ENCODE results near the gene WRAP53. TPM values are rescaled to one million over a fixed set of nuclear protein-coding genes. Genes with fewer than 3 reads are reported as not detected.

WRAP53 gene
- total and polyA plus RNA-seq, 10 donors = 8.5 to 21.8 (median 9.8) TPM

DNA sequence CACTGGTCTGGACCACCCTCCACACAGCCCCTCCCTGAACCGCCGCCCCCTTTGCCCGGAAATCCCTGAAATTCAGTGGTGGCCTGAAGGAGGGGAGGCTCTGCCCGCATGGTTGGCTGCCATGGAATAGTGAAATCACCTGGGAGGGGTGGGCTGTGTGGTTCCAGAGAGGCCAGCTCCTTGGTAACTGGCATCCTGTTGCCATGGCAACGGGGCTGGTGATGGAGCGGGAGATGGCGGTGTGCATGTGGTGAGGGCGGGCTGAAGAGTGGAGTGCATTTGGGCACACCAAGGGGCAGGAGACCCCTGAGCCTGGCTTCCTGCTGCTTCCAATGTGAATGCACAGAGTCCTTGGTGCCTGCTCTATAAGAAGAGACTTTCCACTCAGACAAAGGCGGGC lies 19.2 kb downstream of the WRAP53 start:
- 75 to 86% (median 81%) methylated on average over 8 to 9 of the region's 9 CpGs for WGBS, 5 donors
- no peak overlapping the region for H3K4me3 ChIP-seq
- H3K9me3 ChIP-seq = no peaks in the 10 kb centered on the region
- DNase-seq = no peak
- TF ChIP-seq, protein P1, sequence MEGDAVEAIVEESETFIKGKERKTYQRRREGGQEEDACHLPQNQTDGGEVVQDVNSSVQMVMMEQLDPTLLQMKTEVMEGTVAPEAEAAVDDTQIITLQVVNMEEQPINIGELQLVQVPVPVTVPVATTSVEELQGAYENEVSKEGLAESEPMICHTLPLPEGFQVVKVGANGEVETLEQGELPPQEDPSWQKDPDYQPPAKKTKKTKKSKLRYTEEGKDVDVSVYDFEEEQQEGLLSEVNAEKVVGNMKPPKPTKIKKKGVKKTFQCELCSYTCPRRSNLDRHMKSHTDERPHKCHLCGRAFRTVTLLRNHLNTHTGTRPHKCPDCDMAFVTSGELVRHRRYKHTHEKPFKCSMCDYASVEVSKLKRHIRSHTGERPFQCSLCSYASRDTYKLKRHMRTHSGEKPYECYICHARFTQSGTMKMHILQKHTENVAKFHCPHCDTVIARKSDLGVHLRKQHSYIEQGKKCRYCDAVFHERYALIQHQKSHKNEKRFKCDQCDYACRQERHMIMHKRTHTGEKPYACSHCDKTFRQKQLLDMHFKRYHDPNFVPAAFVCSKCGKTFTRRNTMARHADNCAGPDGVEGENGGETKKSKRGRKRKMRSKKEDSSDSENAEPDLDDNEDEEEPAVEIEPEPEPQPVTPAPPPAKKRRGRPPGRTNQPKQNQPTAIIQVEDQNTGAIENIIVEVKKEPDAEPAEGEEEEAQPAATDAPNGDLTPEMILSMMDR (IDR thresholded peaks at IDR 0.05 in 8 of 11, conservative IDR thresholded peaks at IDR 0.05 in 3 of 11) = no peak
- no peak for TF ChIP-seq POLR2A (IDR thresholded peaks at IDR 0.05)
- TF ChIP-seq POLR2AphosphoS5 (IDR thresholded peaks at IDR 0.05) = no peak
- H3K36me3 ChIP-seq = peaks cover 0 to 15% (median 8%) of the 10 kb centered on the region in 6 donors
- peaks cover 5 to 89% (median 32%) of the 10 kb centered on the region in 7 donors for H3K27me3 ChIP-seq (replicated peaks in 1 of 7)
- H3K4me1 ChIP-seq = peaks cover 7 to 37% (median 22%) of the 10 kb centered on the region in 6 donors
- no peak overlapping the region for H3K27ac ChIP-seq
- intact Hi-C loops (cut with DNase I; ENCODE audit: low total_unique reads) = no loop called here

DNA sequence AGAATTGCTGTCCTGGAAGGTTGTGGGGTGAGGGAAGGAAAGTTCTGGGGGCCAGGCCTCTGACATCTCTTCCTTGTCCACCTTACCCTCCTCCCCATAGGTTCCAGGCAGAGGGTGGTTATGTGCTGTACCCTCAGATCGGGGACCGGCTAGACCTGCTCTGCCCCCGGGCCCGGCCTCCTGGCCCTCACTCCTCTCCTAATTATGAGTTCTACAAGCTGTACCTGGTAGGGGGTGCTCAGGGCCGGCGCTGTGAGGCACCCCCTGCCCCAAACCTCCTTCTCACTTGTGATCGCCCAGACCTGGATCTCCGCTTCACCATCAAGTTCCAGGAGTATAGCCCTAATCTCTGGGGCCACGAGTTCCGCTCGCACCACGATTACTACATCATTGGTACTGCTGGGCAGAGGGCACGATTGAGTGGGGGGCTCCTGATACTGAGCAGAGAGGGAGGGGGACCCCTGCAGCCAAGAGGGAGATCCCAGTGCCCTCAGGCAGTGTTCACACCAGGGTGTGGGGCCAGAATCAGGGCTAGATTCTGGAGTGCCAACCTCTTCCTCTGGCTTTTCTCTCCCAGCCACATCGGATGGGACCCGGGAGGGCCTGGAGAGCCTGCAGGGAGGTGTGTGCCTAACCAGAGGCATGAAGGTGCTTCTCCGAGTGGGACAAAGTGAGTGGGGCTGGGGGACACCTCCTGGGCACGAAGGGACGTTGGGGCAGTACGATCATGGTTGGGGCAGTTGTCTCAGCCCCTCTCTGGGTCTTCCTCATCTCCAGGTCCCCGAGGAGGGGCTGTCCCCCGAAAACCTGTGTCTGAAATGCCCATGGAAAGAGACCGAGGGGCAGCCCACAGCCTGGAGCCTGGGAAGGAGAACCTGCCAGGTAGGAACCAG lies 19.8 kb downstream of the WRAP53 start:
- Histone ChIP-seq H3K36me3 (peaks cover 0 to 8% (median 1%) of the 10 kb centered on the region in 6 donors), H3K27me3 (replicated peaks in 1 of 7) (peaks cover 5 to 89% (median 34%) of the 10 kb centered on the region in 7 donors), H3K4me1 (peaks cover 7 to 33% (median 22%) of the 10 kb centered on the region in 6 donors), H3K9me3 (no peaks in the 10 kb centered on the region), H3K27ac (no peak overlapping the region), H3K4me3 (no peak overlapping the region)
- 79 to 88% (median 82%) methylated on average over 22 of the region's 22 CpGs for WGBS, 5 donors
- DNase-seq = no peak
- intact Hi-C loops (cut with DNase I; ENCODE audit: low total_unique reads) = no loop called here
- TF ChIP-seq POLR2A (IDR thresholded peaks at IDR 0.05) (no peak), POLR2AphosphoS5 (IDR thresholded peaks at IDR 0.05) (no peak)
- TF ChIP-seq, protein P1 (IDR thresholded peaks at IDR 0.05 in 8 of 11, conservative IDR thresholded peaks at IDR 0.05 in 3 of 11) = no peak

DNA sequence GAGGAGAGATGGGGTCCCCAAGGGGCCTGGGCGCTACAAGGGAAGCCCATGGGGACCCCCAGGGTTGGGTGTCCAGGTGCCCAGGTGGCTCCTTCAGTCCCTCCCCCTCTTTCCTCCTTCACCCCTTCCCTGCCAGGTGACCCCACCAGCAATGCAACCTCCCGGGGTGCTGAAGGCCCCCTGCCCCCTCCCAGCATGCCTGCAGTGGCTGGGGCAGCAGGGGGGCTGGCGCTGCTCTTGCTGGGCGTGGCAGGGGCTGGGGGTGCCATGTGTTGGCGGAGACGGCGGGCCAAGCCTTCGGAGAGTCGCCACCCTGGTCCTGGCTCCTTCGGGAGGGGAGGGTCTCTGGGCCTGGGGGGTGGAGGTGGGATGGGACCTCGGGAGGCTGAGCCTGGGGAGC lies 20.8 kb downstream of the WRAP53 start:
- WGBS, 5 donors = 78 to 92% (median 83%) methylated on average over 8 to 11 of the region's 11 CpGs

More for the DNA sequence above, 20.8 kb downstream of the WRAP53 start:
- no peak overlapping the region for H3K4me3 ChIP-seq
- DNase-seq = no peak
- TF ChIP-seq, protein P1 (IDR thresholded peaks at IDR 0.05 in 8 of 11, conservative IDR thresholded peaks at IDR 0.05 in 3 of 11) = no peak
- no peak for TF ChIP-seq POLR2A (IDR thresholded peaks at IDR 0.05)
- TF ChIP-seq POLR2AphosphoS5 (IDR thresholded peaks at IDR 0.05) = no peak
- peaks cover 7 to 28% (median 21%) of the 10 kb centered on the region in 6 donors for H3K4me1 ChIP-seq
- peaks cover 5 to 89% (median 41%) of the 10 kb centered on the region in 7 donors for H3K27me3 ChIP-seq (replicated peaks in 1 of 7)
- intact Hi-C loops (cut with DNase I; ENCODE audit: low total_unique reads) = no loop called here
- no peaks in the 10 kb centered on the region for H3K36me3 ChIP-seq
- H3K27ac ChIP-seq = no peak overlapping the region
- H3K9me3 ChIP-seq = no peaks in the 10 kb centered on the region
